Stomach (tissue), 9 donors: ENCODE results near the gene SARS1. TPM values are rescaled to one million over a fixed set of nuclear protein-coding genes. Genes with fewer than 3 reads are reported as not detected.

ENCODE experiments used
- DNase-seq, 2 donors: peaks; one replicate each; pipeline versions ENCODE4 v3.0.0 to v3.0.0-alpha.2; 2013 to 2019
- H3K27ac ChIP-seq, 5 donors: fragments of 200-600 bp in 4 of 5; sonication (generic) in 4 of 5; one replicate each; pipeline ENCODE4 v1.5.1; 2013 to 2019; ENCODE audit warnings: mild to moderate bottlenecking in 1 of 5, moderate library complexity in 1 of 5
- H3K27me3 ChIP-seq, 3 donors: fragments of 200-600 bp; sonication (generic); one replicate each; pipeline ENCODE4 v1.5.1; 2017 to 2019; ENCODE audit warnings: mixed run types in 1 of 3
- H3K36me3 ChIP-seq, 4 donors: fragments of 200-600 bp; sonication (generic); 1 replicate in 3 of 4; 2 replicates in 1 of 4; pipeline ENCODE4 v1.5.1; 2016 to 2019
- H3K4me1 ChIP-seq, 4 donors: fragments of 200-600 bp; sonication (generic); one replicate each; pipeline ENCODE4 v1.5.1; 2016 to 2019
- H3K4me3 ChIP-seq, 4 donors: fragments of 200-600 bp; sonication (generic) in 3 of 4; one replicate each; pipeline ENCODE4 v1.5.1; 2016 to 2019; ENCODE audit warnings: mild to moderate bottlenecking in 1 of 4
- H3K9me3 ChIP-seq, 4 donors: fragments of 200-600 bp; sonication (generic); one replicate each; pipeline ENCODE4 v1.5.1; 2016 to 2019
- EP300 ChIP-seq: sonication (generic); formaldehyde crosslinking; IDR thresholded peaks from one replicate; pipeline ENCODE4 v1.6.1; 2017; ENCODE audit warnings: antibody characterized with exemption
- POLR2A ChIP-seq, 4 donors: fragments of 450-650 bp; IDR thresholded peaks; one replicate each; pipeline ENCODE4 v1.6.1; 2016; ENCODE audit warnings: antibody characterized with exemption in 4 of 4, control low read depth in 2 of 4, mild to moderate bottlenecking in 1 of 4, moderate library complexity in 1 of 4
- POLR2AphosphoS5 ChIP-seq, 3 donors: sonication (generic); formaldehyde crosslinking; IDR thresholded peaks; one replicate each; pipeline ENCODE4 v1.6.1; 2016; ENCODE audit warnings: antibody characterized with exemption in 3 of 3
- WGBS, 5 donors: extraction: QIAGEN DNeasy Blood & Tissue Kit in 3 of 5; methylation state at CpG; one replicate each; pipeline versions ENCODE4 v1.1.5 to v1.1.7; 2013 to 2018; 5-methylcytosine and 5-hydroxymethylcytosine counted together
- intact Hi-C: fragments of 100-400 bp; cut with DNase I; formaldehyde crosslinking; loops from one replicate; pipeline ENCODE4 v1.15.1; 2023; ENCODE audit warnings: low total_unique reads
- polyA plus RNA-seq, 3 donors: library from polyadenylated mRNA; stranded (reverse); fragments of 200-250 nt; gene quantifications; one replicate each; pipeline ENCODE4 v1.2.3, GENCODE V29; 2013
- total RNA-seq, 5 donors: library from RNA; depleted of rRNA; stranded (reverse); fragments of >200 nt; gene quantifications; one replicate each; pipeline versions ENCODE4 v1.1.0 to v1.2.3, GENCODE V29; 2014 to 2016
- TF ChIP-seq, protein P1 (sequence below), 7 experiments: fragments of 450-650 bp in 4 of 7; fragments of 200-600 bp in 3 of 7; sonication (generic) in 3 of 7; IDR thresholded peaks; one replicate each; pipeline ENCODE4 v1.5.1; 2016 to 2019; ENCODE audit warnings: antibody characterized with exemption in 7 of 7, control low read depth in 2 of 7, mild to moderate bottlenecking in 1 of 7
- donor health status: healthy with polysubstance abuse.
- donor health status: Bipolar disorder and iron deficiency.
- donor health status: healthy.

The SARS1 gene
- total and polyA plus RNA-seq, 8 donors: 80.8 to 232 (median 110) TPM

DNA sequence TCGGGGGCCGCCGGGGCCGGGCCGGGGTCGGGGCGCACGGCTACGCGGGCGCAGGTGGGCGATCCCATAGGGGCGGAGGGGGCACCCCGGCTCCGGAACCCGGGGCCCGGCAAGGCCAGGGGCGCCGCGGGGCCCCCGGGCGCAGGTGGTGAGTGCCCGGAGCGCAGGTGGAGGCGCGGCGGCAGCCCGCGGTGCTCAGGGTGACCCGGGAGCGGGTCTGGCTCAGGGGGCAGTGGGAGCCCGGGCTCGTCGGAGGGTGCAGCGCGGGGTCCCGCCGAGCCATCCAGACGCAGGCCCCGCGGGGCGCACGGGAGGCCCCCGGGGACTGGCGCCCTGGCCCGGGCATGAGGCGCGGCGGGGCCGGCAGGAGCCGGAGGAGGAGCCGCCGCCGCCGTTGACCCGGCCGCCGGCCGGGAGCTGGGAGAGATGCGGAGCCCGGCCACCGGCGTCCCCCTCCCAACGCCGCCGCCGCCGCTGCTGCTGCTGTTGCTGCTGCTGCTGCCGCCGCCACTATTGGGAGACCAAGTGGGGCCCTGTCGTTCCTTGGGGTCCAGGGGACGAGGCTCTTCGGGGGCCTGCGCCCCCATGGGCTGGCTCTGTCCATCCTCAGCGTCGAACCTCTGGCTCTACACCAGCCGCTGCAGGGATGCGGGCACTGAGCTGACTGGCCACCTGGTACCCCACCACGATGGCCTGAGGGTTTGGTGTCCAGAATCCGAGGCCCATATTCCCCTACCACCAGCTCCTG is 36.1 kb downstream of the SARS1 start:
- WGBS, 5 donors: 1 to 11% (median 3%) methylated on average over 1 to 79 of the region's 80 CpGs
- TF ChIP-seq POLR2A (IDR thresholded peaks at IDR 0.05) (no peak), EP300 (no peak), POLR2AphosphoS5 (IDR thresholded peaks at IDR 0.05) (no peak)
- TF ChIP-seq, protein P1, sequence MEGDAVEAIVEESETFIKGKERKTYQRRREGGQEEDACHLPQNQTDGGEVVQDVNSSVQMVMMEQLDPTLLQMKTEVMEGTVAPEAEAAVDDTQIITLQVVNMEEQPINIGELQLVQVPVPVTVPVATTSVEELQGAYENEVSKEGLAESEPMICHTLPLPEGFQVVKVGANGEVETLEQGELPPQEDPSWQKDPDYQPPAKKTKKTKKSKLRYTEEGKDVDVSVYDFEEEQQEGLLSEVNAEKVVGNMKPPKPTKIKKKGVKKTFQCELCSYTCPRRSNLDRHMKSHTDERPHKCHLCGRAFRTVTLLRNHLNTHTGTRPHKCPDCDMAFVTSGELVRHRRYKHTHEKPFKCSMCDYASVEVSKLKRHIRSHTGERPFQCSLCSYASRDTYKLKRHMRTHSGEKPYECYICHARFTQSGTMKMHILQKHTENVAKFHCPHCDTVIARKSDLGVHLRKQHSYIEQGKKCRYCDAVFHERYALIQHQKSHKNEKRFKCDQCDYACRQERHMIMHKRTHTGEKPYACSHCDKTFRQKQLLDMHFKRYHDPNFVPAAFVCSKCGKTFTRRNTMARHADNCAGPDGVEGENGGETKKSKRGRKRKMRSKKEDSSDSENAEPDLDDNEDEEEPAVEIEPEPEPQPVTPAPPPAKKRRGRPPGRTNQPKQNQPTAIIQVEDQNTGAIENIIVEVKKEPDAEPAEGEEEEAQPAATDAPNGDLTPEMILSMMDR (IDR thresholded peaks at IDR 0.05): no peak

GRCh38 chr1:109250454-109251276 is 36.9 kb downstream of the SARS1 start:
- H3K9me3 ChIP-seq: no peaks in the 10 kb centered on the region
- TF ChIP-seq POLR2A (IDR thresholded peaks at IDR 0.05) (no peak), EP300 (no peak), POLR2AphosphoS5 (IDR thresholded peaks at IDR 0.05) (no peak)
- TF ChIP-seq, protein P1 (IDR thresholded peaks at IDR 0.05): no peak
- WGBS, 5 donors: 84 to 87% (median 86%) methylated on average over 24 to 33 of the region's 33 CpGs
- intact Hi-C loops: no loop called here
- peak in 1 of 2 donors; percentile 7 for DNase-seq
- peak overlapping the region; percentile 66 to 94 (median 71) for H3K4me3 ChIP-seq
- H3K36me3 ChIP-seq: peaks cover 0 to 5% (median 0%) of the 10 kb centered on the region in 4 donors
- H3K27ac ChIP-seq: no peak overlapping the region
- H3K4me1 ChIP-seq: peaks cover 22 to 52% (median 38%) of the 10 kb centered on the region in 4 donors
- H3K27me3 ChIP-seq: peaks cover 0 to 17% (median 5%) of the 10 kb centered on the region in 3 donors

More for the DNA sequence above, 36.1 kb downstream of the SARS1 start:
- Histone ChIP-seq H3K4me1 (peaks cover 19 to 44% (median 31%) of the 10 kb centered on the region in 4 donors), H3K4me3 (peak overlapping the region; percentile 66 to 94 (median 71)), H3K9me3 (no peaks in the 10 kb centered on the region), H3K27me3 (peaks cover 0 to 17% (median 5%) of the 10 kb centered on the region in 3 donors), H3K27ac (peak overlapping the region in 3 of 5 donors; percentile 7 to 75 (median 63)), H3K36me3 (peaks cover 0 to 5% (median 0%) of the 10 kb centered on the region in 4 donors)
- intact Hi-C loops: no loop called here
- peak in 1 of 2 donors; percentile 50 for DNase-seq

DNA sequence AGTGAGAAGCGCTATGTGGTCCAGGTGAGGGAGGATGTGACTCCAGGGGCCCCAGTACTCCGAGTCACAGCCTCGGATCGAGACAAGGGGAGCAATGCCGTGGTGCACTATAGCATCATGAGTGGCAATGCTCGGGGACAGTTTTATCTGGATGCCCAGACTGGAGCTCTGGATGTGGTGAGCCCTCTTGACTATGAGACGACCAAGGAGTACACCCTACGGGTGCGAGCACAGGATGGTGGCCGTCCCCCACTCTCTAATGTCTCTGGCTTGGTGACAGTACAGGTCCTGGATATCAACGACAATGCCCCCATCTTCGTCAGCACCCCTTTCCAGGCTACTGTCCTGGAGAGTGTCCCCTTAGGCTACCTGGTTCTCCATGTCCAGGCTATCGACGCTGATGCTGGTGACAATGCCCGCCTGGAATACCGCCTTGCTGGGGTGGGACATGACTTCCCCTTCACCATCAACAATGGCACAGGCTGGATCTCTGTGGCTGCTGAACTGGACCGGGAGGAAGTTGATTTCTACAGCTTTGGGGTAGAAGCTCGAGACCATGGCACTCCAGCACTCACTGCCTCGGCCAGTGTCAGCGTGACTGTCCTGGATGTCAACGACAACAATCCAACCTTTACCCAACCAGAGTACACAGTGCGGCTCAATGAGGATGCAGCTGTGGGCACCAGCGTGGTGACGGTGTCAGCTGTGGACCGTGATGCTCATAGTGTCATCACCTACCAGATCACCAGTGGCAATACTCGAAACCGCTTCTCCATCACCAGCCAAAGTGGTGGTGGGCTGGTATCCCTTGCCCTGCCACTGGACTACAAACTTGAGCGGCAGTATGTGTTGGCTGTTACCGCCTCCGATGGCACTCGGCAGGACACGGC is 37.8 kb downstream of the SARS1 start:
- no peak overlapping the region for H3K27ac ChIP-seq
- DNase-seq: no peak
- intact Hi-C loops: no loop called here

DNA sequence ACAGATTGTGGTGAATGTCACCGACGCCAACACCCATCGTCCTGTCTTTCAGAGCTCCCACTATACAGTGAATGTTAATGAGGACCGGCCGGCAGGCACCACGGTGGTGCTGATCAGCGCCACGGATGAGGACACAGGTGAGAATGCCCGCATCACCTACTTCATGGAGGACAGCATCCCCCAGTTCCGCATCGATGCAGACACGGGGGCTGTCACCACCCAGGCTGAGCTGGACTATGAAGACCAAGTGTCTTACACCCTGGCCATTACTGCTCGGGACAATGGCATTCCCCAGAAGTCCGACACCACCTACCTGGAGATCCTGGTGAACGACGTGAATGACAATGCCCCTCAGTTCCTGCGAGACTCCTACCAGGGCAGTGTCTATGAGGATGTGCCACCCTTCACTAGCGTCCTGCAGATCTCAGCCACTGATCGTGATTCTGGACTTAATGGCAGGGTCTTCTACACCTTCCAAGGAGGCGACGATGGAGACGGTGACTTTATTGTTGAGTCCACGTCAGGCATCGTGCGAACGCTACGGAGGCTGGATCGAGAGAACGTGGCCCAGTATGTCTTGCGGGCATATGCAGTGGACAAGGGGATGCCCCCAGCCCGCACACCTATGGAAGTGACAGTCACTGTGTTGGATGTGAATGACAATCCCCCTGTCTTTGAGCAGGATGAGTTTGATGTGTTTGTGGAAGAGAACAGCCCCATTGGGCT is 38.6 kb downstream of the SARS1 start:
- intact Hi-C loops: no loop called here
- DNase-seq: no peak
- Histone ChIP-seq H3K27ac (peak overlapping the region in 1 of 5 donors; percentile 80), H3K9me3 (no peaks in the 10 kb centered on the region), H3K27me3 (peaks cover 0 to 13% (median 5%) of the 10 kb centered on the region in 3 donors), H3K4me3 (no peak overlapping the region), H3K4me1 (peaks cover 22 to 53% (median 40%) of the 10 kb centered on the region in 4 donors), H3K36me3 (peaks cover 0 to 5% (median 0%) of the 10 kb centered on the region in 4 donors)
- 96 to 97% (median 97%) methylated on average over 27 to 31 of the region's 31 CpGs for WGBS, 5 donors
- TF ChIP-seq POLR2A (IDR thresholded peaks at IDR 0.05): no peak
- no peak for TF ChIP-seq EP300
- TF ChIP-seq, protein P1 (IDR thresholded peaks at IDR 0.05): no peak
- no peak for TF ChIP-seq POLR2AphosphoS5 (IDR thresholded peaks at IDR 0.05)

More for the DNA sequence above, 37.8 kb downstream of the SARS1 start:
- Histone ChIP-seq H3K36me3 (peaks cover 0 to 5% (median 0%) of the 10 kb centered on the region in 4 donors), H3K4me1 (peaks cover 22 to 53% (median 40%) of the 10 kb centered on the region in 4 donors), H3K9me3 (no peaks in the 10 kb centered on the region), H3K4me3 (no peak overlapping the region), H3K27me3 (peaks cover 0 to 13% (median 5%) of the 10 kb centered on the region in 3 donors)
- TF ChIP-seq POLR2A (IDR thresholded peaks at IDR 0.05): no peak
- TF ChIP-seq POLR2AphosphoS5 (IDR thresholded peaks at IDR 0.05): no peak
- 92 to 97% (median 96%) methylated on average over 18 to 32 of the region's 32 CpGs for WGBS, 5 donors
